Measurements from ENCODE around the gene SAC3D1. TPM values are rescaled to one million over a fixed set of nuclear protein-coding genes. Genes with fewer than 3 reads are reported as not detected.
A peak's percentile ranks its signal among the peaks of the same experiment; 100 is the strongest.

Gene SAC3D1
- total and polyA plus RNA-seq, 2 donors (not counting 1 experiment from before 2014, with no cell fraction given): 3.1 to 8.6 TPM

- no peak for DNase-seq (ENCODE audit: low read depth in 2 of 2)
- H3K79me2 ChIP-seq (ENCODE audit: control insufficient read depth, insufficient read depth, low read length): no peaks in the 10 kb centered on the region
- no peak overlapping the region for H3K27ac ChIP-seq (ENCODE audit: insufficient read depth, low read length)
- H4K20me1 ChIP-seq (ENCODE audit: control insufficient read depth, extremely low read depth, insufficient read depth, low read length): no peaks in the 10 kb centered on the region
- H3K27me3 ChIP-seq (ENCODE audit: control insufficient read depth, insufficient read depth, low read length): peaks cover 6% of the 10 kb centered on the region
- H3K4me3 ChIP-seq (replicated peaks in 1 of 4; ENCODE audit: control extremely low read depth in 1 of 4, insufficient read depth in 1 of 4, low read depth in 3 of 4, low read length in 4 of 4): no peak overlapping the region
- H3K4me1 ChIP-seq (ENCODE audit: control insufficient read depth, extremely low read depth, insufficient read depth, low read length): no peaks in the 10 kb centered on the region
- no peaks in the 10 kb centered on the region for H3K9me3 ChIP-seq (ENCODE audit: control insufficient read depth, insufficient read depth, low read depth, low read length)
- H3K36me3 ChIP-seq (ENCODE audit: control insufficient read depth, insufficient read depth, low read length): no peaks in the 10 kb centered on the region
- no peak overlapping the region for H3K9ac ChIP-seq (ENCODE audit: insufficient read depth, low read length)
- no peak overlapping the region for H3K4me2 ChIP-seq (ENCODE audit: extremely low read depth, insufficient read depth, low read length)
- H2AFZ ChIP-seq (ENCODE audit: low read length): no peak overlapping the region
- TF ChIP-seq CTCF (conservative IDR thresholded peaks at IDR 0.05 in 1 of 2, IDR thresholded peaks at IDR 0.05 in 1 of 2; ENCODE audit: low read depth in 1 of 2, low read length in 2 of 2) (no peak), EZH2 (IDR thresholded peaks at IDR 0.05; ENCODE audit: low read length, missing control alignments) (no peak)
These were observed 18.5 kb downstream of the SAC3D1 start for GRCh38 chr11:65059523-65059922.

GRCh38 chr11:65059959-65060824, 19.2 kb downstream of the SAC3D1 start:
- H3K79me2 ChIP-seq (ENCODE audit: control insufficient read depth, insufficient read depth, low read length): no peaks in the 10 kb centered on the region
- H3K9me3 ChIP-seq (ENCODE audit: control insufficient read depth, insufficient read depth, low read depth, low read length): no peaks in the 10 kb centered on the region
- no peak overlapping the region for H3K4me3 ChIP-seq (replicated peaks in 1 of 4; ENCODE audit: control extremely low read depth in 1 of 4, insufficient read depth in 1 of 4, low read depth in 3 of 4, low read length in 4 of 4)
- no peaks in the 10 kb centered on the region for H3K4me1 ChIP-seq (ENCODE audit: control insufficient read depth, extremely low read depth, insufficient read depth, low read length)
- no peak overlapping the region for H2AFZ ChIP-seq (ENCODE audit: low read length)
- H3K27ac ChIP-seq (ENCODE audit: insufficient read depth, low read length): no peak overlapping the region
- H3K27me3 ChIP-seq (ENCODE audit: control insufficient read depth, insufficient read depth, low read length): no peaks in the 10 kb centered on the region
- DNase-seq (ENCODE audit: low read depth in 2 of 2): peak; percentile 8 to 30
- no peak for TF ChIP-seq EZH2 (IDR thresholded peaks at IDR 0.05; ENCODE audit: low read length, missing control alignments)
- no peak for TF ChIP-seq CTCF (conservative IDR thresholded peaks at IDR 0.05 in 1 of 2, IDR thresholded peaks at IDR 0.05 in 1 of 2; ENCODE audit: low read depth in 1 of 2, low read length in 2 of 2)
- no peaks in the 10 kb centered on the region for H4K20me1 ChIP-seq (ENCODE audit: control insufficient read depth, extremely low read depth, insufficient read depth, low read length)
- no peak overlapping the region for H3K9ac ChIP-seq (ENCODE audit: insufficient read depth, low read length)
- no peaks in the 10 kb centered on the region for H3K36me3 ChIP-seq (ENCODE audit: control insufficient read depth, insufficient read depth, low read length)
- no peak overlapping the region for H3K4me2 ChIP-seq (ENCODE audit: extremely low read depth, insufficient read depth, low read length)

GRCh38 chr11:65060913-65061408, 20.0 kb downstream of the SAC3D1 start:
- H3K4me3 ChIP-seq (replicated peaks in 1 of 4; ENCODE audit: control extremely low read depth in 1 of 4, insufficient read depth in 1 of 4, low read depth in 3 of 4, low read length in 4 of 4): no peak overlapping the region
- no peaks in the 10 kb centered on the region for H4K20me1 ChIP-seq (ENCODE audit: control insufficient read depth, extremely low read depth, insufficient read depth, low read length)
- DNase-seq (ENCODE audit: low read depth in 2 of 2): peak; percentile 8 to 27
- no peaks in the 10 kb centered on the region for H3K79me2 ChIP-seq (ENCODE audit: control insufficient read depth, insufficient read depth, low read length)
- no peak overlapping the region for H3K9ac ChIP-seq (ENCODE audit: insufficient read depth, low read length)
- H3K4me1 ChIP-seq (ENCODE audit: control insufficient read depth, extremely low read depth, insufficient read depth, low read length): no peaks in the 10 kb centered on the region
- no peak overlapping the region for H3K27ac ChIP-seq (ENCODE audit: insufficient read depth, low read length)
- no peak overlapping the region for H2AFZ ChIP-seq (ENCODE audit: low read length)
- TF ChIP-seq CTCF (conservative IDR thresholded peaks at IDR 0.05 in 1 of 2, IDR thresholded peaks at IDR 0.05 in 1 of 2; ENCODE audit: low read depth in 1 of 2, low read length in 2 of 2) (peak in 1 of 2 donors; percentile 37), EZH2 (IDR thresholded peaks at IDR 0.05; ENCODE audit: low read length, missing control alignments) (no peak)
- H3K9me3 ChIP-seq (ENCODE audit: control insufficient read depth, insufficient read depth, low read depth, low read length): no peaks in the 10 kb centered on the region
- no peaks in the 10 kb centered on the region for H3K36me3 ChIP-seq (ENCODE audit: control insufficient read depth, insufficient read depth, low read length)
- H3K27me3 ChIP-seq (ENCODE audit: control insufficient read depth, insufficient read depth, low read length): no peaks in the 10 kb centered on the region
- H3K4me2 ChIP-seq (ENCODE audit: extremely low read depth, insufficient read depth, low read length): no peak overlapping the region

All from fibroblast of lung (primary cell).